HCT116 (cell line): ENCODE results near the gene KIAA1614.

Experiments used
- CBX3 ChIP-seq: IDR thresholded peaks from 2 replicates; pipeline ENCODE4 v1.6.1; 2012; ENCODE audit warnings: low read depth
- CEBPB ChIP-seq: IDR thresholded peaks from 2 replicates; pipeline ENCODE4 v1.6.1; 2012; ENCODE audit warnings: low read depth
- CTCF ChIP-seq, 3 experiments: fragments of 200-600 bp in 1 of 3; sonication (generic) in 1 of 3; IDR thresholded peaks in 2 of 3; conservative IDR thresholded peaks in 1 of 3; 2 replicates each; pipeline ENCODE4 v1.5.1; 2012 to 2017; ENCODE audit warnings: low read depth in 2 of 3, low read length in 2 of 3, antibody characterized with exemption in 1 of 3, borderline replicate concordance in 1 of 3, control low read depth in 1 of 3, mild to moderate bottlenecking in 1 of 3, mixed read lengths in 1 of 3, mixed run types in 1 of 3, moderate library complexity in 1 of 3; ENCODE audit not compliant: insufficient read depth in 1 of 3
- EGR1 ChIP-seq: IDR thresholded peaks from 2 replicates; pipeline ENCODE4 v1.6.1; 2012; ENCODE audit warnings: low read depth
- EZH2 ChIP-seq: fragments of 200-600 bp; sonication (generic); IDR thresholded peaks from 2 replicates; pipeline ENCODE4 v1.6.1; 2017; ENCODE audit warnings: antibody characterized with exemption, mixed run types
- JUND ChIP-seq: IDR thresholded peaks from 2 replicates; pipeline ENCODE4 v1.6.1; 2012
- POLR2A ChIP-seq: IDR thresholded peaks from 2 replicates; pipeline ENCODE4 v1.7.0; 2011; ENCODE audit warnings: borderline replicate concordance; ENCODE audit not compliant: insufficient read depth, insufficient read length; ENCODE audit errors: extremely low read depth
- POLR2AphosphoS5 ChIP-seq: IDR thresholded peaks from 2 replicates; pipeline ENCODE4 v1.6.1; 2011; ENCODE audit warnings: mild to moderate bottlenecking, low read depth, low read length, moderate library complexity
- RAD21 ChIP-seq: IDR thresholded peaks from 2 replicates; pipeline ENCODE4 v1.6.1; 2012; ENCODE audit warnings: low read depth, mild to moderate bottlenecking
- REST ChIP-seq: IDR thresholded peaks from 2 replicates; pipeline ENCODE4 v1.6.1; 2012; ENCODE audit warnings: low read depth
- SRF ChIP-seq: IDR thresholded peaks from 2 replicates; pipeline ENCODE4 v1.6.1; 2012; ENCODE audit warnings: low read depth
- TCF7L2 ChIP-seq: IDR thresholded peaks from 2 replicates; pipeline ENCODE4 v1.7.0; 2011; ENCODE audit warnings: borderline replicate concordance, inconsistent platforms; ENCODE audit not compliant: insufficient read depth, insufficient read length; ENCODE audit errors: extremely low read depth
- ZFX ChIP-seq: fragments of 450-650 bp; IDR thresholded peaks from 2 replicates; pipeline ENCODE4 v1.6.1; 2017

- TF ChIP-seq SRF (no peak), REST (no peak), CTCF (IDR thresholded peaks at IDR 0.05 in 2 of 3, conservative IDR thresholded peaks at IDR 0.05 in 1 of 3; ENCODE audit: borderline replicate concordance in 1 of 3, insufficient read depth in 1 of 3, low read depth in 2 of 3, low read length in 2 of 3) (no peak), TCF7L2 (no peak), CEBPB (no peak), EZH2 (no peak), RAD21 (no peak), JUND (no peak), CBX3 (no peak), POLR2AphosphoS5 (no peak), EGR1 (no peak), POLR2A (no peak), ZFX (no peak)
Measured at GRCh38 chr1:180931529-180931928, 18.8 kb downstream of the KIAA1614 start.
